Heart right ventricle (tissue), 16 donors: ENCODE data around the gene GPR135. TPM values are rescaled to one million over a fixed set of nuclear protein-coding genes. Genes with fewer than 3 reads are reported as not detected.

Experiments
- ATAC-seq, 8 donors: fragments of 200-7000 bp; cut with Tn5 transposase; one replicate each; pipeline ENCODE4 v1.9.1; 2020; ENCODE audit warnings: mild to moderate bottlenecking in 8 of 8, moderate library complexity in 8 of 8, moderate number of reproducible peaks in 1 of 8
- DNase-seq, 2 donors: peaks; one replicate each; pipeline ENCODE4 v3.0.0-alpha.2; 2020
- H3K27ac ChIP-seq, 10 donors: fragments of 200-600 bp; sonication (generic) in 2 of 10; one replicate each; pipeline versions ENCODE4 v1.5.0 to v1.8.0; 2020 to 2022; ENCODE audit warnings: mild to moderate bottlenecking in 3 of 10
- H3K27me3 ChIP-seq, 7 donors: fragments of 200-600 bp; one replicate each; pipeline ENCODE4 v1.8.0; 2021 to 2022; ENCODE audit warnings: mild to moderate bottlenecking in 2 of 7
- H3K36me3 ChIP-seq, 9 donors: fragments of 200-600 bp; sonication (generic) in 1 of 9; one replicate each; pipeline versions ENCODE4 v1.5.0 to v1.8.0; 2020 to 2022; ENCODE audit warnings: mild to moderate bottlenecking in 2 of 9
- H3K4me1 ChIP-seq, 9 donors: fragments of 200-600 bp; sonication (generic) in 1 of 9; one replicate each; pipeline versions ENCODE4 v1.5.0 to v1.8.0; 2020 to 2022; ENCODE audit warnings: mild to moderate bottlenecking in 4 of 9
- H3K4me3 ChIP-seq, 10 donors: fragments of 200-600 bp; sonication (generic) in 2 of 10; one replicate each; pipeline versions ENCODE4 v1.5.0 to v1.8.0; 2020 to 2022; ENCODE audit warnings: mild to moderate bottlenecking in 7 of 10, moderate library complexity in 2 of 10
- H3K9me3 ChIP-seq, 11 donors: fragments of 200-600 bp in 10 of 11; sonication (generic) in 2 of 11; one replicate each; pipeline versions ENCODE4 v1.5.0 to v1.8.0; 2013 to 2022; ENCODE audit warnings: mild to moderate bottlenecking in 2 of 11, control low read depth in 1 of 11, moderate library complexity in 1 of 11
- CTCF ChIP-seq, 9 donors: fragments of 200-600 bp; sonication (generic) in 2 of 9; IDR thresholded peaks; one replicate each; pipeline versions ENCODE4 v1.5.0 to v1.8.0; 2021 to 2022; ENCODE audit warnings: antibody characterized with exemption in 9 of 9, mild to moderate bottlenecking in 5 of 9, moderate library complexity in 1 of 9
- WGBS, 2 donors: extraction: QIAGEN DNeasy Blood & Tissue Kit; methylation state at CpG; one replicate each; pipeline ENCODE4 v1.1.7; 2013; ENCODE audit warnings: inconsistent platforms in 1 of 2; 5-methylcytosine and 5-hydroxymethylcytosine counted together
- intact Hi-C, 10 donors: fragments of 100-400 bp; cut with DNase I; formaldehyde crosslinking; loops; one replicate each; pipeline versions ENCODE4 v1.11.1 to v1.14.2; 2022
- polyA plus RNA-seq, 2 donors: library from polyadenylated mRNA; stranded (reverse); fragments of 200-250 nt; gene quantifications; one replicate each; pipeline ENCODE4 v1.2.3, GENCODE V29; 2013
- total RNA-seq, 10 donors: library from RNA; stranded (reverse); fragmentation: NEBNext Ultra II Directional in 3 of 10; extraction: Animal tissue kit (Norgen Biotek cat#: 25700) in 3 of 10; gene quantifications; one replicate each; pipeline versions ENCODE4 v1.2.1 to v1.2.4, GENCODE V29; 2021 to 2023
- donor health status: Arrhythmogenic right ventricular cardiomyopathy.
- donor health status: ischemic (EF 13 %, LVEDD 7.1; RV severe dilation, severe dysfunction).
- donor health status: healthy with polysubstance abuse.
- donor health status: DM: no; HTN: yes; CAD: no.
- donor health status: DM: no; HTN: no; CAD: no.
- donor health status: ischemic (EF 25% LVEDD 6.9; RV normal size, moderate dysfunction).
- donor health status: ischemic (EF 25% LVEDD 5.7; RV mildly dilated, moderate dysfunction).
- donor health status: healthy.
- donor health status: DM: yes; HTN: yes; CAD: no.
- donor health status: Ischemic cardiomyopathy.
- donor health status: ischemic (EF 35%, LVEDD 5.7; RV mildly dilated, moderate dysfunction).
- donor health status: nonischemic (EF 11% LVEDD 7.7; RV severe dilation, severe dysfunction).
- donor health status: DM: yes; HTN: yes; CAD: no.
- donor health status: PGD.
- donor health status: ischemic (EF 29% LVEDD 5.4; RV normal size, mild dysfunction).
- donor health status: nonischemic (EF 23%, LVEDD 6.1; RV moderate dilation, normal function).

The GPR135 gene
- total and polyA plus RNA-seq, 12 donors: 0.86 to 2.6 (median 2.1) TPM

DNA sequence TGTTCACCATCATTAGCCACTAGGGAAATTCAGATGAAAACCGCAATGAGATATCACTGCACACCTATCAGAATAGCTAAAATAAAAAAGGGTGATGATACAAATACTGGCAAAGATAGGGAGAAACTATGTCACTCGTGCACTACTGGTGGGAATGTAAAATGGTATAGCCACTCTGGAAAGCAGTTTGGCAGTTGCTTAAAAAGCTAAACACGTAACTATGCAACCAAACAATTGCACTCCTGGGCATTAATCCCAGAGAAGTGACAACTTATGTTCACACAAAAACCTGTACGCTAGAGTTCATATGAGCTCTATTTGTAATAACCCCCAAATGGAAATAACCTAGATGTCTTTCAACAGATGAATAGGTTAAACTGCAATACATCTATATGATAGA, 35.4 kb downstream of the GPR135 start:
- H3K4me1 ChIP-seq: peaks cover 0 to 51% (median 38%) of the 10 kb centered on the region in 9 donors
- no peak for DNase-seq
- no peaks in the 10 kb centered on the region for H3K36me3 ChIP-seq
- H3K27ac ChIP-seq: peak overlapping the region in 5 of 10 donors; percentile 6 to 49 (median 14)
- peak in 1 of 8 donors; percentile 51 for ATAC-seq
- H3K27me3 ChIP-seq: no peaks in the 10 kb centered on the region
- no peak for TF ChIP-seq CTCF (IDR thresholded peaks at IDR 0.05)
- intact Hi-C loops: loop anchor here in 7 of 10 donors (5.0 to 10.0 kb wide), 9 partner anchors 52 to 925 kb away; partner anchors contain the start of gene DAAM1 (in 3 of the 7)
- H3K4me3 ChIP-seq: no peak overlapping the region
- H3K9me3 ChIP-seq: no peaks in the 10 kb centered on the region
- 51 to 68% methylated on average over 4 of the region's 4 CpGs for WGBS, 2 donors

- no peak overlapping the region for H3K4me3 ChIP-seq
- ATAC-seq (peak in 6 of 8 donors; percentile 21 to 48 (median 35)), DNase-seq (no peak)
- no peaks in the 10 kb centered on the region for H3K36me3 ChIP-seq
- TF ChIP-seq CTCF (IDR thresholded peaks at IDR 0.05): peak in 7 of 9 donors; percentile 30 to 66 (median 46)
- no peaks in the 10 kb centered on the region for H3K27me3 ChIP-seq
- H3K4me1 ChIP-seq: peaks cover 0 to 63% (median 43%) of the 10 kb centered on the region in 9 donors
- intact Hi-C loops: loop anchor here in 7 of 10 donors (5.0 to 10.0 kb wide), 7 partner anchors 51 to 301 kb away; partner anchors contain the start of gene DAAM1 (in 2 of the 7)
- H3K27ac ChIP-seq: peak overlapping the region in 9 of 10 donors; percentile 17 to 74 (median 68)
- WGBS, 2 donors: 50 to 59% methylated on average over 1 of the region's 1 CpG
- H3K9me3 ChIP-seq: no peaks in the 10 kb centered on the region
Measured at GRCh38 chr14:59428581-59429012, 36.6 kb downstream of the GPR135 start.

DNA sequence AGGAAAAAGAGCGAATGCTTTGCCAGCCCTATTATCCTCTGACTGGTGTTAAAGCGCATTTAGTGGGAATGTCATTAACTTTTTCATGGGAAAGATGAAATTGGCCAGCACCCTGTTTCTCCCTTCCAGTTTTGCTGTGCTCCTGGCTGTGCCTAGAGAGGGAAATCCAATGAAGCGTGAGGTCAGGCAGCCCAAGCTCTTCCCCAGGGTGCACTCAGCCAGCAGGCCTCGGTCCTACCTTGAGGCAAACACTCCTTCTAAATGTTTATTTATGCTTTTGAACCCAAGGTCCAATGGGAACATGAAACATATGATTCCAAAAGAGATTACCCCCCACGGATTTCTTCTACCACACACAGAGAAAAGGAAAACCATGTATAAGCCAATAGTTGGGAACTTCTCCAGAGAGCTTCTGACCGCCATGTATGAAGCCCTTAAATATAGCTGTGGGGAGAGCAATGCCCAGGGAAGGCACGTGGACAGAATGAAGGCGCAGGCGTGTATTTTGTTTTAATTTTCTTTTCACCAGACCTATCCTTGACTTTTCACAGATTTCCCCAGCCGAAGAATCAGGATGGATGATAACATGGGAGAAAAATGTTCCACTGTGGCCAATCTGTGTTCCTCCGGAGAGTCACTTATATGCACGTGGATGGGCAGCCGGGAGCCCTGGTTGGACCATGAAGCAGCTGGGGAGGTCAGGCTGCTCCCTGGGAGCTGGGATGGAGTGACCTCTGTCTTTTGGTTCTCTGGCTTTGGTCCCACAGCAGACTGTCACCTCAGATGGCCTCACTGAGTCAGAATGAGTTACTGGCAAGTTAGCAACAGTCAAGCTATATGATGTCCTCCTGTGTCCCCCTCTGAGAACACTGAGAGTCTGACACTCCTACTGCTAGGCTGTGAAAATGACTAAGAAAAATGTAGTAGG, 37.3 kb downstream of the GPR135 start:
- 57 to 60% methylated on average over 13 of the region's 13 CpGs for WGBS, 2 donors
- intact Hi-C loops: loop anchor here in 7 of 10 donors (5.0 to 10.0 kb wide), 7 partner anchors 51 to 301 kb away; partner anchors contain the start of gene DAAM1 (in 2 of the 7)
- H3K36me3 ChIP-seq: no peaks in the 10 kb centered on the region
- ATAC-seq: peak; percentile 73 to 89 (median 80)
- no peak overlapping the region for H3K4me3 ChIP-seq
- H3K27ac ChIP-seq: peak overlapping the region; percentile 17 to 74 (median 68)
- no peaks in the 10 kb centered on the region for H3K9me3 ChIP-seq
- DNase-seq: peak; percentile 74 to 77
- H3K27me3 ChIP-seq: no peaks in the 10 kb centered on the region
- H3K4me1 ChIP-seq: peaks cover 0 to 70% (median 43%) of the 10 kb centered on the region in 9 donors
- TF ChIP-seq CTCF (IDR thresholded peaks at IDR 0.05): no peak

DNA sequence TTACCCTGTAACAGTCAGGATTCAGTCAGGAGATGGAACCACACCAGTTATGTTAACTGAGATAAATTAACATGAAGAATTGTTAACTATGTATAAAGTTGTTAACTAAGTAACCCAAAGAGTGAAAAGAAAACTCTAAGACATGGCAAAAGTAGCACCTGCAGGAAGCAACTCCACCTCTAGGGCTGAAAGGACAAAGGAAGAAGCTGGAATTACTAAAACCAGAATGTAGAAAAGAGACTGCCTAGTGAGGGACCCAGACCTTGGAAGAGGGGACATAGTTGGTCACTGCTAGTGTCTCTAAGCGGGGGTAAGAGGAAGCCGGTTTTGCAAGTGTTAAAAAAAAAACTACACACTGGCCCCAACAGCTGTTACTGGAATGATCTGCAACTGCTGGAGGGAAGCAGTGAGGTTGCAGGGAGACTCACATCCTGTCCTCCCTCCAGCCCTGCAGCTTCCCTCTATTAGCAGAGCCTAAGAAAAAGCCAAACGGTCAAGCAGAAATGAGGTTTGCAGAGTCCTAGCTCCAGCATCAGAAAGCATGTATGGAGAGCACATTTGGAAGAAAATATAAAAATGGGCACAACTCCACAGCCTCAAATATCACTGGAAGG, 39.8 kb downstream of the GPR135 start:
- ATAC-seq: peak; percentile 45 to 66 (median 54)
- intact Hi-C loops: loop anchor here in 7 of 10 donors (5.0 to 10.0 kb wide), 7 partner anchors 48 to 298 kb away; partner anchors contain the start of gene DAAM1 (in 2 of the 7)
- Histone ChIP-seq H3K36me3 (no peaks in the 10 kb centered on the region), H3K4me3 (no peak overlapping the region), H3K27ac (peak overlapping the region in 9 of 10 donors; percentile 4 to 76 (median 70)), H3K9me3 (no peaks in the 10 kb centered on the region), H3K4me1 (peaks cover 0 to 83% (median 52%) of the 10 kb centered on the region in 9 donors), H3K27me3 (no peaks in the 10 kb centered on the region)
- peak in 1 of 9 donors; percentile 7 for TF ChIP-seq CTCF (IDR thresholded peaks at IDR 0.05)
- 50% methylated on average over 3 of the region's 3 CpGs for WGBS, 2 donors
- peak in 1 of 2 donors; percentile 37 for DNase-seq
